IgD-negative memory B cell (primary cell): ENCODE measurements around the gene GRK7. TPM values are rescaled to one million over a fixed set of nuclear protein-coding genes. Genes with fewer than 3 reads are reported as not detected.
"Not testable (repeated sequence)": the region's sequence is repeated elsewhere in the genome, so short reads cannot be mapped to it uniquely, and the experiment has no call there.

ENCODE experiments used
- H3K27ac Mint-ChIP-seq, 3 donors: one replicate each; pipeline ENCODE4 v1.8.0; 2020 to 2022; ENCODE audit warnings: mild to moderate bottlenecking in 3 of 3, mixed read lengths in 3 of 3, moderate library complexity in 1 of 3
- H3K27me3 Mint-ChIP-seq: one replicate; pipeline ENCODE4 v1.8.0; 2021; ENCODE audit warnings: mixed read lengths
- H3K36me3 Mint-ChIP-seq: one replicate; pipeline ENCODE4 v1.8.0; 2020; ENCODE audit warnings: mild to moderate bottlenecking, mixed read lengths
- H3K4me1 Mint-ChIP-seq, 3 donors: one replicate each; pipeline ENCODE4 v1.8.0; 2020 to 2022; ENCODE audit warnings: mixed read lengths in 3 of 3, mild to moderate bottlenecking in 1 of 3
- H3K4me3 Mint-ChIP-seq, 4 donors: one replicate each; pipeline ENCODE4 v1.8.0; 2020 to 2022; ENCODE audit warnings: mild to moderate bottlenecking in 4 of 4, mixed read lengths in 4 of 4, moderate library complexity in 3 of 4
- H3K9me3 Mint-ChIP-seq, 3 donors: one replicate each; pipeline ENCODE4 v1.8.0; 2020 to 2021; ENCODE audit warnings: mixed read lengths in 3 of 3, mild to moderate bottlenecking in 1 of 3
- polyA plus RNA-seq: library from polyadenylated mRNA; unstranded; fragments of 300-500 nt; fragmentation: Illumina TruSeq; gene quantifications from one replicate; pipeline ENCODE4 v1.2.3, GENCODE V29; 2021

The GRK7 gene
- polyA plus RNA-seq, 1 donor from 2014 or later = not detected

DNA sequence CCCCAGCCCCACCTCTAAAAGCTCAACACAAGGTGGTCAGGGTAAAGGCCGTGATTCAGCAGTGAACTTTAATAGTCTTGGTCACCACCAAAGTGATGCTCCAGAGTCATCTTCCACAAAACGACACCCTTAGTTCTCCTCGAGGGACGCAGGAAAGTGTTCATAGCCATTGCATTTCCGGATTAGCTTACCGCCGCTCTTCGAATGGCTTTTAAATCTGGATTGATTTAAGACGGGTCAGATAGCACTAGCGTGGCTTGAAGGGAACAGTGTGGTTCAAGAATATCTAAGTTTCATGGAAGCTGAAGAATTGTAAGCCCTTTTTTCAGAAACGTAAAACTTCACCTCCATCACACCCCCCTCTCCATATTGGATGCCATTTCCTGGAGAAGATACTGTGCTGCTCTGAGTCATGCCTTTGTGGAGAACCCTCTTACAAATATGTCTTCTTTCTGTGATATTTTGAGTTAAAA lies 24.3 kb upstream of the GRK7 start:
- H3K27me3 Mint-ChIP-seq = no peaks in the 10 kb centered on the region
- H3K4me1 Mint-ChIP-seq = peaks cover 13 to 36% (median 33%) of the 10 kb centered on the region in 3 donors
- peak overlapping the region; percentile 95 to 99 (median 97) for H3K4me3 Mint-ChIP-seq
- peak overlapping the region; percentile 73 to 98 (median 96) for H3K27ac Mint-ChIP-seq
- H3K36me3 Mint-ChIP-seq = peaks cover 2% of the 10 kb centered on the region
- no peaks in the 10 kb centered on the region for H3K9me3 Mint-ChIP-seq

DNA sequence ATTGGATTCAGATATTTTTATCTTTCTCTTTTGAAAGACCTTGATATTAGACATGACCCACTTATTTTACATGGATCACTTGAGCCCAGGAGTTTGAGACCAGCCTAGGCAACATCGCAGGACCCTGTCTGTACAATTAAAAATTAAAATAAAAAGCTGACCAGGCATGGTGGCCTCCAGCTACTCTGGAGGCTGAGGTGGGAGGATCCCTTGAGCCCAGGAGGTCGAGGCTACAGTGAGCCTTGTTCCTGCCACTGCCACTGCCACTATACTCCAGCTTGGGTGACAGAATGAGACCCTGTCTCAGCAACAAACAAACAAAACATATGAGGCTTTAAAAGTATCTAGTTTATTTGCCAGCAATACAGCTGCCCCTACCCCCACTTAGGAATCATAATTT lies 23.5 kb upstream of the GRK7 start:
- Mint-ChIP-seq H3K9me3 (no peaks in the 10 kb centered on the region), H3K27me3 (no peaks in the 10 kb centered on the region), H3K4me1 (peaks cover 20 to 36% (median 35%) of the 10 kb centered on the region in 3 donors), H3K4me3 (peak overlapping the region; percentile 95 to 99 (median 97)), H3K36me3 (peaks cover 2% of the 10 kb centered on the region), H3K27ac (peak overlapping the region in 1 of 3 donors; percentile 98)

GRCh38 chr3:141740349-141740748 lies 22.9 kb upstream of the GRK7 start:
- Mint-ChIP-seq H3K4me1 (peaks cover 20 to 36% (median 35%) of the 10 kb centered on the region in 3 donors), H3K36me3 (peaks cover 2% of the 10 kb centered on the region), H3K27me3 (no peaks in the 10 kb centered on the region), H3K27ac (peak overlapping the region in 1 of 3 donors; percentile 8), H3K4me3 (peak overlapping the region in 3 of 4 donors; percentile 54 to 99 (median 66)), H3K9me3 (no peaks in the 10 kb centered on the region)

GRCh38 chr3:141743305-141743704 lies 19.9 kb upstream of the GRK7 start:
- no peaks in the 10 kb centered on the region for H3K9me3 Mint-ChIP-seq
- no peak overlapping the region for H3K4me3 Mint-ChIP-seq
- no peaks in the 10 kb centered on the region for H3K36me3 Mint-ChIP-seq
- no peak overlapping the region for H3K27ac Mint-ChIP-seq
- no peaks in the 10 kb centered on the region for H3K27me3 Mint-ChIP-seq
- H3K4me1 Mint-ChIP-seq = peaks cover 12 to 30% (median 25%) of the 10 kb centered on the region in 3 donors

DNA sequence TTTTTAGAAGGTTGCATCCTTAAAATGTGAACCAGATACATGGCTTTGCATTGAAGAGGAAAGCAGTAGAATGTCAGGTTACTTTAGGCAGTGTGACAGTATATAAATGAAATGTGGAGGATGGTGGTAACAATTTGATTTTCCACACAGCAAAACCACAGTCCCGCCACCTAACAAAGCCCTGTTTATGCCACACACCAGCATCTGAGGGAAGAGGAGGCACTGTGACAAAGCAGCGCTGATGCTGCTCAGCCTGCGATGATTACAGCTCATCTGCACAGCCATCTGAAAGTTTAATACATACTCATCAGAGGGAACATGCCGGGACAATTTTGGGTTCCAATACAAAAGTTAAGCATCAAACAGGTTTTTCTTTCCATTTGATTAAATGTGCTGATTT lies 16.2 kb upstream of the GRK7 start:
- Mint-ChIP-seq H3K9me3 (no peaks in the 10 kb centered on the region), H3K4me1 (peaks cover 5 to 8% (median 7%) of the 10 kb centered on the region in 3 donors), H3K27ac (no peak overlapping the region), H3K36me3 (no peaks in the 10 kb centered on the region), H3K4me3 (no peak overlapping the region), H3K27me3 (no peaks in the 10 kb centered on the region)

DNA sequence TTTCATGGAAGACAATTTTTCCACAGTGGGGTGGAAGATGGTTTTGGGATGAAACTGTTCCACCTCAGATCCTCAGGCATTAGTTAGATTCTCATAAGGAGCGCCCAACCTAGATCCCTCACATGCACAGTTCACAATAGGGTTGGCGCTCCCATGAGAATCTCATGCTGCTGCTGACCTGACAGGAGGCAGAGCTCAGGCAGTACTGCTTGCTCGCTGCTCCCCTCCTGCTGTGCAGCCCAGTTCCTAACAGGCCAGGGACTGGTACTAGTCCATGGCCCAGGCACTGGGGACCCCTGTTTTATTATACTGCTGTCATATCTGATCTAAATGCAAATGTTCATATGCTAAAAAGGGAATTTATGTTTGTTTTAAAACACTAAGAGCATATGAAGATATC lies 9.8 kb upstream of the GRK7 start:
- H3K4me3 Mint-ChIP-seq = no peak overlapping the region
- no peaks in the 10 kb centered on the region for H3K9me3 Mint-ChIP-seq
- peaks cover 0 to 1% (median 0%) of the 10 kb centered on the region in 3 donors for H3K4me1 Mint-ChIP-seq
- no peak overlapping the region for H3K27ac Mint-ChIP-seq
- H3K36me3 Mint-ChIP-seq = no peaks in the 10 kb centered on the region
- H3K27me3 Mint-ChIP-seq = no peaks in the 10 kb centered on the region

DNA sequence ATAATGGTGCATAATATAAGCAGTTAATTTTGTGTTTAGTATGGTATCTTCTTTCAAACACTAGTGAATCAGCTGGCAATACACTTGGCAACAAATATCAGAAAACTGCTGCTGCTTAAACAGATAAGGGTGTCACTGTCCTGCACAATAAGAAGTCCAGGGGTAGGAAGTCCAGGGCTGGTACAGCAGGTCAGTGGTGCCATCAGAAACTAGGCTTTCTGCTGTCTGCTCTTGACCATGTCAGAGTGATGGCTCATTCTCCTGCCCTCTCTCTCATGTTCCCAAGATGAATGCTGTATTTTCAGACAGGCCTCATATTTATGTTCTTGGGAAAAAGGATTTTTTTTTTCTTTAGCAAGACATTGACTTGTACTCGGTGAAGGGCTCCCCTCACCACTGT lies 9.2 kb upstream of the GRK7 start:
- Mint-ChIP-seq H3K36me3 (no peaks in the 10 kb centered on the region), H3K4me1 (peaks cover 0 to 1% (median 0%) of the 10 kb centered on the region in 3 donors), H3K27me3 (no peaks in the 10 kb centered on the region), H3K4me3 (no peak overlapping the region), H3K27ac (no peak overlapping the region), H3K9me3 (no peaks in the 10 kb centered on the region)

GRCh38 chr3:141762552-141762951 lies 656 bp upstream of the GRK7 start:
- not testable (repeated sequence) for H3K4me3 Mint-ChIP-seq, H3K9me3 Mint-ChIP-seq, H3K27me3 Mint-ChIP-seq, H3K36me3 Mint-ChIP-seq, H3K4me1 Mint-ChIP-seq, H3K27ac Mint-ChIP-seq

- no peak overlapping the region for H3K4me3 Mint-ChIP-seq
- no peak overlapping the region for H3K27ac Mint-ChIP-seq
- H3K4me1 Mint-ChIP-seq = no peaks in the 10 kb centered on the region
- no peaks in the 10 kb centered on the region for H3K9me3 Mint-ChIP-seq
- peaks cover 2% of the 10 kb centered on the region for H3K36me3 Mint-ChIP-seq
- no peaks in the 10 kb centered on the region for H3K27me3 Mint-ChIP-seq
Measured at GRCh38 chr3:141764045-141764444, 837 bp downstream of the GRK7 start.

DNA sequence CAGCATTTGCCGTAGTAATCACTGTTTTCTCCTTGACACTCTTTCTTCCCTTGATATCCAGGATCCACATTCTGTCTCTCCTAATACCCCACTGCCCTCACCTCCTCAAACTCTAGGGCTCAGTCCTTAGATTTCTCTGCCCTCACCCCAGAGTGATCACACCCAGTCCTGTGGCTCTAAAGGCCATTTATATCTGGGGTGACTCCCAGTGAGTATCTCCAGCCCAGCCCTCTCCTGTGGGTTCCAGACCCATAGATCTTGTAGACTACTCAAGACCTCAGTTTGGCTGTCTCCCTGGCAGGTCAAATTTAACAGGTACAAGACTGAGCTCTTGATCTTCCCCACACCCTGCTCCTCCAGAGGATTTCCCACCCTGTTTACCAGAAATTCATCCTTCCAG lies 1.3 kb downstream of the GRK7 start:
- Mint-ChIP-seq H3K4me1 (no peaks in the 10 kb centered on the region), H3K27me3 (no peaks in the 10 kb centered on the region), H3K27ac (no peak overlapping the region), H3K4me3 (no peak overlapping the region), H3K36me3 (peaks cover 4% of the 10 kb centered on the region), H3K9me3 (no peaks in the 10 kb centered on the region)

DNA sequence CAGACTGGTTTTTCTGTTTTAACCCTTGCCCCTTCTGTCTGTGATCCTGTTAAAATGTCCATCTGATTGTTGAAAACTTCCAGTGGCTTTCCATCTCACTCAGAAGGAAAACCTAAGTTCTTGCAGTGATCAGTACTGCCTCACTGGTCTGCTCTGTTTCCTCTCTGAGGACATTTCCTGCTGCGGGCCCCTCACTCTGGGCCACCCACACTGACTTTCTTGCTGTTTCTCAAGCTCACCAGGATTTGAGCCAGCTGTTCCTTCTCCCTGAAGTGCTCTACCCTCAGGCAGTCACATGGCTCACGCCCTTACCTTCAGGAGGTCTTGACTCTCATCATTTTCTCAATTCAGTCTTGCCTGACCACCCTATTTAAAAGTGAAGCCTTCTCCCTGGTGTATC lies 1.8 kb downstream of the GRK7 start:
- no peak overlapping the region for H3K4me3 Mint-ChIP-seq
- no peaks in the 10 kb centered on the region for H3K4me1 Mint-ChIP-seq
- H3K9me3 Mint-ChIP-seq = no peaks in the 10 kb centered on the region
- no peaks in the 10 kb centered on the region for H3K27me3 Mint-ChIP-seq
- no peak overlapping the region for H3K27ac Mint-ChIP-seq
- H3K36me3 Mint-ChIP-seq = peaks cover 4% of the 10 kb centered on the region

- Mint-ChIP-seq H3K9me3 (peaks cover 0 to 2% (median 0%) of the 10 kb centered on the region in 3 donors), H3K36me3 (peaks cover 4% of the 10 kb centered on the region), H3K4me3 (no peak overlapping the region), H3K27me3 (peaks cover 2% of the 10 kb centered on the region), H3K4me1 (no peaks in the 10 kb centered on the region), H3K27ac (no peak overlapping the region)
Measured at GRCh38 chr3:141767066-141767465, 3.9 kb downstream of the GRK7 start.

- H3K4me3 Mint-ChIP-seq = no peak overlapping the region
- no peak overlapping the region for H3K27ac Mint-ChIP-seq
- no peaks in the 10 kb centered on the region for H3K4me1 Mint-ChIP-seq
- H3K27me3 Mint-ChIP-seq = peaks cover 2% of the 10 kb centered on the region
- H3K9me3 Mint-ChIP-seq = peaks cover 0 to 2% (median 0%) of the 10 kb centered on the region in 3 donors
- H3K36me3 Mint-ChIP-seq = peaks cover 4% of the 10 kb centered on the region
Measured at GRCh38 chr3:141769221-141769894, 6.2 kb downstream of the GRK7 start.

GRCh38 chr3:141773676-141774075 lies 10.5 kb downstream of the GRK7 start:
- Mint-ChIP-seq H3K27ac (no peak overlapping the region), H3K27me3 (peaks cover 2% of the 10 kb centered on the region), H3K9me3 (peaks cover 0 to 2% (median 0%) of the 10 kb centered on the region in 3 donors), H3K36me3 (peaks cover 4% of the 10 kb centered on the region), H3K4me1 (no peaks in the 10 kb centered on the region), H3K4me3 (no peak overlapping the region)

GRCh38 chr3:141776376-141776775 lies 13.2 kb downstream of the GRK7 start:
- Mint-ChIP-seq H3K9me3 (peaks cover 0 to 4% (median 3%) of the 10 kb centered on the region in 3 donors), H3K27me3 (peaks cover under 1% of the 10 kb centered on the region), H3K4me3 (no peak overlapping the region), H3K36me3 (no peaks in the 10 kb centered on the region), H3K4me1 (no peaks in the 10 kb centered on the region), H3K27ac (no peak overlapping the region)

- Mint-ChIP-seq H3K4me3 (no peak overlapping the region), H3K36me3 (no peaks in the 10 kb centered on the region), H3K27ac (no peak overlapping the region), H3K27me3 (no peaks in the 10 kb centered on the region), H3K9me3 (peaks cover 0 to 4% (median 3%) of the 10 kb centered on the region in 3 donors), H3K4me1 (no peaks in the 10 kb centered on the region)
Measured at GRCh38 chr3:141776885-141777284, 13.7 kb downstream of the GRK7 start.
